Dedifferentiated amniotic fluid mesenchymal stem cell (primary cell): ENCODE results near the gene MFSD6.

Experiments used
- DNase-seq: peaks from one replicate; pipeline ENCODE4 v3.0.0-alpha.2; 2016; ENCODE audit errors: extremely low spot score

Gene MFSD6

GRCh38 chr2:190530248-190530900 is 122.2 kb downstream of the MFSD6 start:
- no peak for DNase-seq

- no peak for DNase-seq
These were observed 124.4 kb downstream of the MFSD6 start for GRCh38 chr2:190532581-190532980.

GRCh38 chr2:190533175-190533967 is 125.2 kb downstream of the MFSD6 start:
- DNase-seq = no peak

- no peak for DNase-seq
These were observed 125.8 kb downstream of the MFSD6 start for GRCh38 chr2:190533968-190534309.

GRCh38 chr2:190534310-190535120 is 126.4 kb downstream of the MFSD6 start, which contains the start of gene NEMP2:
TSS of gene NEMP2 (minus strand) at chr2:190534722. CDS start at chr2:190534655, 67 bp downstream.
- DNase-seq = peak; percentile 22

GRCh38 chr2:190535121-190535439 is 126.9 kb downstream of the MFSD6 start:
- no peak for DNase-seq

GRCh38 chr2:190535586-190535985 is 127.4 kb downstream of the MFSD6 start:
- no peak for DNase-seq

- no peak for DNase-seq
These were observed 129.6 kb downstream of the MFSD6 start for GRCh38 chr2:190537765-190538164.

GRCh38 chr2:190538201-190538600 is 130.0 kb downstream of the MFSD6 start:
- DNase-seq = no peak

GRCh38 chr2:190540048-190540447 is 131.9 kb downstream of the MFSD6 start:
- DNase-seq = no peak

- DNase-seq = no peak
These were observed 136.9 kb downstream of the MFSD6 start for GRCh38 chr2:190545093-190545492.

GRCh38 chr2:190545555-190546385 is 137.6 kb downstream of the MFSD6 start:
- DNase-seq = peak; percentile 35

- DNase-seq = no peak
These were observed 138.6 kb downstream of the MFSD6 start for GRCh38 chr2:190546734-190547133.

GRCh38 chr2:190547886-190548285 is 139.7 kb downstream of the MFSD6 start:
- DNase-seq = no peak

GRCh38 chr2:190550137-190550536 is 142.0 kb downstream of the MFSD6 start:
- DNase-seq = no peak
